Cerebellar nuclear complex (tissue), 1 donor: Measurements from ENCODE around the gene HEMK1.

Source experiments
- DNase-seq, 2 experiments: peaks; one replicate each; lab custom pipeline; 2025; lab: John Stamatoyannopoulos, UW

HEMK1 gene

DNA sequence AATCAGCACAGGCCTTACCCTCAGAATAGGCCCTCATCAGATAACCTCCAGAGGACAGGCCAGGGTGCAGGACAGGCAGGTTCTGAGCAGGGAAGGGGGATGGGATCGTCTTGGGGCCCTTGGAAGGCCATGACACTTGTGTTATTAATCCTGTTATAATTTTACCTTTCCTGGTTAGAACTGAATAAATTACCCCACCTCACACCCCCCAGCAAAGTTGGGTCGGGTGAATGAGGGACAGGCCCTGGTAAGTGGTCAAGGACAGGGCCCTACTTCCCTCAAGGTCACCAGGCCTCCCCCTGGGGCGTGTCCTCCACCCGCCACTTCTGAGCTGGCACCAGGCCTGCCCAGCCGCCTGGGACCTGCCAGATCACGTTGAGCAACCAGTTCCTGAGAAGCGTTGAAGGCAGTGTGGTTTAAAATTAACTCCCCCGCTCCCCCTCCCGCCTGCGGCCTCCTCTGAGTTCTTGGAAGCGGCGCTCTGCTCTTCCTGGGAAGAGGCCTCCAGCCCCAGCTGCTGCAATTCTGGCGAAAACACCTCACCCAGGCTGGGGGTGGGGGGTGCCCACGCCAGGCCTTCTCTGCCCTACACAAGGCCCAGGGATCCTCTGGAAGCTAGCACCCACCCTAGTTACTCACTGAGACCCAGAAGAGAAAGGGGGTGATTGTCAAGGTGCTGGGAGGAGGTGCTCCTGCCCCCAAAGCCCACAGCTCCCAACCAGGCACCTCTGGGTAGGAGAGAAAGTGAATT is 31.7 kb downstream of the HEMK1 start:
- peak; percentile 33 to 46 for DNase-seq

DNA sequence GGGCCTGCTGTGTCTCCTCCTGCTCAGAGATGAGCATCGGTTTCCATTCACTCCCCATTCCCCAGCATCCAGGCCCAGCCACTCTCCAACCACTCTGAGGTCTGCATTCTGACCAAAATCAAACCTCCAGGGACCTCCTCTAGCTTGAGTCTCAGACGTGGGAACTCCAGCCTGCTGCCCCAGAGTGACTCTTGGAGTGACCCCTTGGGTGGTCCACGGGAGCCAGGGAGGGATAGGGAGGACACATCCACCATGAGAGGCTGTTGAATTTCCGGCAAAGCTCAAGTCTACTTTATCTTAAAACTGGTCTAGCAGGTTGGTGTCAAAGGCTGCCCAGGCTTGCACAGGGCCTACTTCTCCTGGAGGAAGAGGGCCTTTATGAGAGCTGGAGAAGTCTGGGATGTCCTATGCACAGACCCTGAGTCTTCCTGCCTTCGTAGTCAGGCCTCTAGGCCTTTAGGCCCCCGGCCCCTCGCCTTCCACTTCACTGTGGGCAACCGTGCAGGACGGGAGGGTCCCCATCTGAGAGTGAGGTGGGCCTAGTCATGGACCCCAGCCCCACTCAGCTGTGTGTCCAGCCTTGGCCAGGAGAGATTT is 33.4 kb downstream of the HEMK1 start:
- no peak for DNase-seq

DNA sequence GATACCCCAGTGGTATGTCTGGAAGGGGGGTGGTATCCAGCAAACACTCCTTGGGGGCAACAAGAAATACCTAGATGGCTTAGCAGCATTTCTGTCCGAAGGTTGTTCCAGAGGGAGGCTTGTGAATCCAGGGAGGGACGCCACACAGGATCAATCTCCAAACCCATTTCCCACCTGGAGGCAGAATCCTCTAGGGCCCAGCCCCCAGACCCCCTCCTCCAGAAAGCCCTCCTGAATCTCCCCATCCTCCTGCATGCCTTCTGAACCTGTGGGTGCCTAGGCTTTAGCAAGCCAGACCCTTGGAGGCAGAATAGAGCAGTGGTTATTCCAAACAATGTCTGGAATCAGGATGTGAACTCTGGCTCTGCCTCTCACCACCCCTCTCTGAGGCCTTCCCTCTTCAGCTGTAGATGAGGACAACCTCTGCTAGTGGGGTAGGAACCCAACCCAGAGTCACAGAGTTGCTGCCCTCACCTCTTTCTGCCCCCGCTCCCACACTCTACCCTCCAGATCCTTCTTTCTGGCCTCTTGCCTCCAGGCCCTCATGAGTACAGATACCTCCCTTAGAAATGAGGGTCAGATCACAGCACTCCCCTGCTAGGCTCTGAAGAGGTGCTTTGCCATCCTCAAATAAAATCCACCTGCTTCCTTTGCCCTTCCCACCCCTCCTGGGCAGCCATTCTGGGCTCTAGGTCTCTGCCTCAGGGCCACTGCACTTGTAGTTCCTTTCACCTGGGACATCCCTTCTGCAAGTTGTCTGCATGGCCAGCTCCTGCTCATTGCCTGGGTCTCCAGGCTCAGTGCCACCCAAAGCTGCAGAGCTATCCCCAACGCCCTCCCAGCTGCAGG is 34.2 kb downstream of the HEMK1 start:
- no peak for DNase-seq

DNA sequence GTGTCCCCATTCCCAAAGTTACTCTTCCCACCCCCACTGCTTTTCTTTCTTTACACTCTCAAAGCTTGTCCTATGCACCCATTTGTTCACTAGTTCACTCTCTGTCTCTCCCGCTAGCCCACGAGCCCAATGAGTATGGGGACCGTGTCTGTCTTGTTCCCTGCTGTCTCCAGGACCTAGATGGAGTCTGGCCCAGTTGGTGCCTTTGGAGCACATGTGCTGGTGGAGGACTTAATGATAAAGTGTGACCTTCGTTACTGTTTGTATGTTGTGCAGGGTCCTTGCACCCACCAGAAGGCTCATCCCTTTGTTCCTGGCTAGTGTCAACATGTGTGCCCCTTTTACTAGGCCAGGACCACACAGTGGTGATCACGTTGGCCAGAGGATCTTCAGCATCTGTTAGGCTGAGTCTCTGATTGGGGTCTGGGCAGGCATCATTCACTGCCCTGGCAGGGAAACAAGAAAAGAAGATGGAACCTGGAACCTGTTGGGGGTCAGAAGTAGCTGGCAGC is 34.8 kb downstream of the HEMK1 start:
- DNase-seq: no peak

DNA sequence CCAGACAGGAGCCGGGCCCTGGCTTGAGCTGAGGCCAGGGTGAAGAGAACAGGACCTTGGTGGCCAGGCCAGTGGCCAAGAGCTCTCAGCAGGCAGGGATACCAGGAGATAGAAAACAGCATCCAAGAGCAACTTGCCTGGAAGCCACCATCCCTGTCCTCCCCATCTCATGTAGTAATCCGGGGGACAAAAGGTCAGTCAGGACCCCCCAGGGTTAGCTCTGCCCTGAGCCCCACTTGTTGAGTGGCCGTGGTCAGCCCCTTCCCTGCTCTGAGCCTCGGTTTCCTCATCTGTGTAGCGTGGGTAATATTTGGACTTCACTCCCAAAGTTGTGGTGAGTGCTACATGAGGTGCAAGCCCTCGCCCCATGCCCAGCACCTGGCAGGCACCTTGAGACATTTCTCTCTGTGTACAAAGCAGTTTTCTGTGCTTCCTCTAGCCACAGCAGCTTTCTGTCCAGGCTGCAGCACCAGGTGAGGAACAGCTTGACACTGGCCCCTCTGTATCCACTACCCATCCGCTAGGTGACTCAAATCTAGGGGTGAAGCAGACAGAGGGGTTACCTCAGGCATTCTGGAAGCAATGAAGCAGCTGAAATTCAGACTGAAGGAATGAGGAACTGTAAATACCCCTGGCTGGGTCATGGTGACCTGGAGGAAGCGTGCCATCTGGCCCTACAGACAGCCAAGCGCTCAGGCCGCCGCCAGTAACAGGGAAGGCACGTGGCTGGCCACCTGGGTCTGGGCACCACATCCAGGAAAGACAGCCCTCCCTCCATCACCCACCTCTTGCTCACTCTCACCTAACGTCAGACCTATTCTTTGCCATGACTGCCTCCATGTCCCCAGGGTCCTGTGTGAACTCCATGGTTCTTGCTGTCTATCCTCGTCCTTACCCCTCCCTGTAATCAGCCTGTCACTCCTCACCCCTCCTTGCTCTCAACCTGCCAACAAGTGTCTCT is 35.6 kb downstream of the HEMK1 start:
- peak; percentile 76 to 81 for DNase-seq

DNA sequence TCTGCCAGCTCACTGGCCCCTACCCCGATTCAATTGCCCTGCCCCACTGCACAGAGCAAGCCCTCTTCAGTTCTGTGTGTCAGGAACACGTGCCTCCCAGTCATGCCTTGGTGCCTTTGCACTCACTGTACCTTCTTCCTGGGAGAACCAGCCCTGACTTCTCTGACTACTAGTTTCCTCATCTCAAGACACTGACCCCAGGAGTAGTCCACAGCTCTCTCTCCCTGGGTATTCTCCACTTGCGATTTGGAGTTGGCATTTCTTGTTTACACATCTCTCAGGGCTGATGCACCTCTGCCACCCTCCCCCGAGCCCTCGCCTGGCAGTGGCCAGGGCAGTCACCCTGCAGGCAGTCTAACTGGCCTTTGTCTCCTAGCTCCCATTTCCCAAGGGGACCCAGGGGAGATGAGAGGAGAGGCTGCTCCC is 36.6 kb downstream of the HEMK1 start:
- no peak for DNase-seq

DNA sequence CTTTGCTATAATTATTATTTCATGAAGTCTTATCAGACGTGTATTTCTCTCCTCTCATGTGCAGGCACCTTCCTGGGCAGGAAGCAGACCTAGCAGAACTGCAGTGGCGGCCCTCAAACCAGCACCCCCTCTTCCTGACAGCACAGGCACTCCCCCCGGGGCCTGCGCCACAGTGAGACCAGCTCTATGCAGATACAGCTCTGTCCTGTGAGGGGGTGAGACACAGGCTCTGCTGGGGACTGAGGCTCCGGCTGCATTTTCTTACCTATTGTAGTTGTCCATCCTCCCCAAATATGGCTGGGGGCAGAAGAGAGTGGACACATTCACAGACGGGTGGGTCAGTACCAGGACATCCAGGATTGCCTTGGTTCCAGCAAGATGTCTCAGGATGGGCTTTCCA is 37.3 kb downstream of the HEMK1 start:
- no peak for DNase-seq

DNA sequence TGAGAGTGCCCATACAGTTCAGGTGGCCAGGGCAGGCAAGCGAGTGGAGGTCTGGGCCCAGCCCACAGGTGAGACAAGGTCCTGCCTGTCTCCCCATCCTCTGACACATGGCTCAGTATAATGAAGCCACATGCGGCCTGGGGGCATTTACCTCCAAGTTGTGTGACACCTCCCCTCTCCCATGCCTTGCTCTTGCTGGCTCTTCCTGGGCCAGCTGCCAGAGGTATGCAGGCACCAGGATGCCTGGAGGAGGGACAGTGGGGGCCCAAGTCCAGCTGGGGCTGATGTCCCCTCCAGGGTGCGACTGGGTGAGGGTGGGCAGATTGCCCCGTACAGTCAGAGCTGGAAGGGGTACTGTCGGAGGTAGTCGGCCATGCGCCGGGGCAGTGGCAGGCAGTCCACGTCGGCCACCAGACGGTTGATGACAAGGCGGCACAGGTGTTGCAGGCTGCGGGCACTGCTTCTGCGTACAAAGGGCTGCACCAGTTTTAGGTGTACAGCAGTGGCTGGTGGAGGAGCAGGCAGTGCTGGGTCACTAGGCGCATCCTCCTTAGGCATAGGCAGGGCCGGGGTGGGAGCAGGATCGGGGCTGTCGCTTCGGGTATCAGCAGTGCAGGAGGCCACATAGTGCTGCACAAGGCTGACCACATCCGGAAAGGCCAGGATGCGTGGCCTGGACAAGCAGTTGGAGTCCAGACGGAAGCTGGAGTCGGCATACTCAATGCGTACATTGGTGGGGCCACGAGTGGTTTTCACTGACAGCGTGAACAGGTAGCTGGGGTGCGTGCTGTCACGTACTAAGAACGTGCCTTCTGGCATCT is 38.2 kb downstream of the HEMK1 start:
- DNase-seq: no peak

DNA sequence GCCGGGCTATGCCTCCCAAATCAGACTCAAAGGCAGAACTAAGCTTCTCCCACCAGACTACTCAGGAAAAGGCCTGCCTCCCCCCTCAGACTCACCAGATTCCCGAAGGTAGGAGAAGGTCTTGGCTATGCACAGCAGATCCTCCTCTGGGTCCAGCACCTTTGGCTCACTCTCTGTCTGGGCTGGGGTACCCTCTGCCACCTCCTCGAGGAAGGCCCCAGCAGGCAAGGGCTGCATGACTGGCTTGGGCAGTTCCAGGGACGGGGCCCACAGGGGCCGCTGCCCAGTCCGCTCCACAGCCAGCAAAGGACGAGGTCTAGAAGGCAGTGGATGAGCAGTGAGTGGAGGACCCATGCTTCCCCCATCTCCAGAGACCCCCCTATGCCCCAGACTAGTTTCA is 39.0 kb downstream of the HEMK1 start:
- no peak for DNase-seq

DNA sequence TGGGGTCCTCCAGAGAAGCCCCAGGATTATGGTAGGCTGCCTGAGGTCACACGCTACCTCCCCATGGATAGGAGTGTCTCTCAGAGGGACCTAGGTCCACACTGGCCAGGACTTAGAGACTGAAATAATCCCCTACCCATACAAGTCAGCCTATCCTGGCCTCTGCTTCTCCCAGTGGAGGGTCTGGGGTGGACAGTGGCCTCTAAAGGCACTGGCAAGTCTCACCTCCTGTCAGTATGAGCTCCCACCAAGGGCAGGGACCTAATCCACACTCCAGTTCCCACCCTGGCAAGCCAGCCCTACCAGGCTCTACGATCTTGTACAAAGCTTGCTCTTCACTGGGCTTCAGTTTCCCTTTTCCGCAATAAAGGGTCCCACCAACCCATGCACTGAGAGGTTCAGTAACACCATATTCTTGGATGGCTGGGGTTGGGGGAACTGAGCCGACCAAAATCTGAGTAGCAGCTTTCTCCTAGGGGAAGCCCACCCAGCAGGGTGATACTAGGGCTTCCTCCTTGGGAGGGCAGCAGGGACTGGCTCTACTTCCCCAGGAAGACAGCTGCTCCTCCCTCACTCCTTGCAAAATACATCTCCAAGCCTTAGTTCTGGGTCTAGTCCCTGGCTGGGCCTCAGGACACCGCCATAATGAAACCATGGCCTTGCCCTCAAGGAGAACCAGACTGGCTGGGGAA is 39.9 kb downstream of the HEMK1 start:
- no peak for DNase-seq

DNA sequence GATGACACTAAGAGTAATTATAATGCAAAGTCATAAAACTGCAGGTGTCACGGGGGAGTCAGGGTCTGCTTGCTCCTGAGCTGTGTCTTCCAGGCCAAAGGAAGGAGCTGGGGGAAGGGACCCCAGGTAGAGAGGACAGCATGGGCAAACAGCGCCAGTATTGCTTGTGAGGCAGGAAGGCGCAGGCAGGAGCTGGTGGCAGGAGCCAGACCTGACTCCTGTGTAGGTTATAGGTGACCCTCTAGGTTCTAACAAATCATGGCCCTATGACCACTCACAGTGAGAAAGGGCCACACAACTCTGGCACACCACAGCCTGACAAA is 40.4 kb downstream of the HEMK1 start:
- DNase-seq: no peak

DNA sequence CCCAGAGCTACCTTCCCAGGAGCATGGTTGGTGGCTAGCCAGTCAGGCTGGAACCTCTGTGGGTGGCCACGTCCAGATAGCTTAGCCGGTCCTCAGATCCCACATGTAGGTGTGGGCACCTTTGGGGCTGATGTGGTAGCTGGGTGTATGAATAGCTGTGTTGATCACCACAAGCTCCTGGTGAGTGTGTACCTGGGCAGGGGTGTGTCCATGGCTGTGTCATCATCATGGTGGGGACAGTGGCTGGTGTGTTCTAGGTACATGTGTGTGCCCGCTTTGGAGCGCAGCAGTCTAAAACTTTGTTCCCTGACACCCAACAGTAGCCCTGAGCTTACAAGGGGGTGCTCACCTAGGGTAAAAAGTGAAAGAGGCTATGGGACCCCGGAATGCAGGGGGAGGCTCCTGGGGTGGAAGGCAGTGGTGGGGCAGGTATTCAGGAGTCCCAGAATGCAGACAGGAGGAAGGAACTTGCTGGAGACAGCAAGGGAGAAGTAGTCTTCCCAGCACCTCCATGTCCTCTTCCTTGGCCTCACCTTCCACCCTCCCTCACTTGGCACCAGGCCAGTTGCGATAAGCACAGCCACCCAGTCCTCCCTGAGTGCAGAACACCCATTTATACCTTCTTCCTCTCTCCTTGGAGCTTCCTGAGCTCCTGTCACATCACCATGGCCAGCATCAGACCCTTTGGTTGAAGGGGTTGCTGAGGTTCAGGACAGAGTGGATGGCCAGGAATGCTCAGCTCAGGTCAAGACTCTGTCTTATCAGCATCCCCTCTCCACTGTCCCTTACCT is 41.1 kb downstream of the HEMK1 start:
- DNase-seq: no peak

DNA sequence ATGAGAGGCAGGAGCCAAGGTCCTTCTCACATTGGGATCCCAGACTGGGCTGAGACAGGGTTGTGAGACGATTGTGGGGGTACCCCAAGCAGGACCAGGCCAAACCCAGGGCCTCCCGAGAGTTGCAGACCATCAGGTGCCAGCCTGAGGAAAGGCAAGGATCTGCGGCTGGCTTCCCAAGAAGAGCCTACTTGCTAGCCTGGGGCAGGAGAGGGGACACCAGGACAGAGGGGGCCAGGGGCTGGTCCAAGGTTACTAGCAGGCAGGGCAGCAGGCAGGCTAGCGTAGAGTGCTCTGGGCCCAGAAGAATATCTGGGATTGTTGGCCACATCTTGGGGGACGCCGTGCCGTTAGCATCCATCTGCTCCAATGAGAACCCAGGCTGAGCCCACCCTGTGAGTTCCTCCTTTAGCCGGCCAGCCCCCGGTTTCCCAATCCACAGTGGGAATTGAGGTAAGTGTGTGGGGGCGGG is 41.7 kb downstream of the HEMK1 start:
- no peak for DNase-seq

DNA sequence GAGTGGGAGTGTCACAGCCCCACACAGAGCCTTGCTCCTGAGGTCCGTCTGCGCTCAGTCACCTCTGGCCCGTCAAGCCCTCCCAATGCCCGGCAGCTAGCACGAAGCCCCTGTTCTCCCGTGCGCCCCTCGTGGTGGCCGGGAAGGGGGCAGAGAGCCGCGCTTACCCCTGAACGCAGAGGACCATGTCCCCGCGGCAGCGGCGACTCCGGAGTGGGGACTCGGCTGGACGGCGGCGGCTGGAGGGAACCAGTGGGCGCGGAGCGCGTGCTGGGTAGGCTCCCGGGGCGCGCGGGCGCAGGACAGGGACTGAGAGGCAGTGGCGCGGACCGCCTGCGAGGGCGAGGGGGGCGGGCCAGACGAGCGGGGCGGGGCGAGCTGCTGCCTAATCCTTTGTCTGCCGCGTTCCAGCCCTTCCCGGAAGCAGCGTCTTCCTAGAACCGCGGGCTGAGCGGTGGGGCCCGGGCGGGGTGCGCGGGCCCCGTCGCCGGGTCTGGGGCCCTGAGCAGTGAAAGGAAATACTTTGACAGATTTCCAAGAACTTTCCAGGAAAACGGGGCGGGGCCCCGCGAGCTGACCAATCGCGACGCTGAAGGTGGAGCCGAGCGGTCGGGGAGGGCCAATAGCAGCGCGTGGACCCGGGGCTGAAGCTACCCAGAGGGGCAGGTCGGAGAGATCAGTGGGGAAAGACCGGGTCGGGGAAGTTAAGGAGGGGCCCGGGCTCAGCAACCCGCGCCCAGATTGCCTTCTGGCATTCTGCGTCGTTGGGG is 42.3 kb downstream of the HEMK1 start, which contains the start of gene CISH:
CISH (minus strand) TSS at position 311 of the 770 bp plus-strand sequence; CDS start at position 187, 124 bp downstream.
- DNase-seq: peak in 1 of 2 experiments; percentile 27

DNA sequence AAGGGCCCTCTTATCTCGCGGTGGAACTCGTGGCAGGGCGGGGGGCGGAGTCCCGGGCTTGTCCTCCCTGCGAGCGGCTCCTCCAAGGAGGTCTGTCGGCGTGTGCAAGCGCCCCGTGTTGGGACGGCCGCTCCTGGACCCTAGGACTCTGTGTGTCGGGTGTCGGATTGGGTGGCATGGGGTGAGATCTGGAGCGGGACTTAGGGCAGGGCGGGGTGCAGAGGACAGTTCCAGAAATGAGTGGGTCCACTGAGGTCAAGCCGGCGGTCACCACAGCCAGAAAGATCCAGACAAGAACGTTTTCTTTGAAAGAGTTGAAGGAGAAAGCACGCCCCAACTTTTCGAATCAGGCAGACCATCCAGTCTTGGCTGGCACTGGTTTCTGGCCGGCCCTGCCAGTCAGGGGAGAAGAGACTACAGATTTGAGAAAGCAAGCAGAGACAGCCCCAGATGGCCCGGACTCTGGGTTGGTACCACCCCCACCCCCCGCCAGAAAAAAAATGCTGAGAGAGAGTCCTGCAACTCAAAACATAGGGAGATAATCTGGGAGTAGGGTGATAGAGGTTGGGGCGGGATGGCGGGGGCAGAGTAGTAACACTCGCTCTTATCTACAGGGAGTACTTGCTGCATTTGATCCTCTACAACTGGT is 43.0 kb downstream of the HEMK1 start:
- no peak for DNase-seq

DNA sequence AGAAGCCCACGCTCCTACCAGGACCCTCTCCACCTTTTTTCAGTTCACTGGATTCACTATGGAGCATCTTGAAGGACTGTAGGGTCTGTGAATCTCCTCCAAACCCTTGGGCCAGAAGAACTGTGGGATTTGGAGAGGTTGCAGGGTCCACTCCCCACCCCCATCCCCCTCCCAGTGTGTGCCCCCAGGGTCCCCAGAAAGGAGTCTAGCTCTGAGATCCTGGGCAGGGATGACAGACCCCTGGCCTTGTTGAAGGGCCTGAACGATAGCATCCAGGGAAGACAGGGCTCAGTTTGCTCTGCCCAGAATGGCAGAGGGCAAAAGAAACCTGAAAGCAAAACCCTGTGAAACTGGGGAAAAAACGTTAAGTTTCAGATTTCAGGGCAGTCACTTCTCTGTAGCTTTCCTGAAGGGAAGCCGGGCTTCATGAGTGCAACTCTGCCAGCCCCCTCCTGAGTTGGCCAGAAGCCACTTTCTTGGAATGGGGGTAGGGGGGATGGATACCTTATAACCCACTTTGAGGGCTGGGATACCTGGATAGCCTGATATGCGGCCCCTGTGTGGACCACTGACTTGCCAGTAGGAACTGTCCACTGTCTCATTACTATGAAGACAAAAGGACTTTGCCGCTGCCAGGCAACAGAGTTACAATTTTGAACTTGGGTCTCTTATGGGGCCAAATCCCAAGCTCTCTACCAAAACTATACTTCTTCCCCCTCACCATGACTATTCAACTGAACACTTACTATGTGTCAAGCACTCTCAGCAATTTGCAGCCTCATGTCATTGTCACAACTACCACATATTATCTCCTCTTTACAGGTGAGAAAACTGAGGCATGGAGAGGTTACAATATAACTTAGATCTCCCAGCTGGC is 43.9 kb downstream of the HEMK1 start:
- no peak for DNase-seq

DNA sequence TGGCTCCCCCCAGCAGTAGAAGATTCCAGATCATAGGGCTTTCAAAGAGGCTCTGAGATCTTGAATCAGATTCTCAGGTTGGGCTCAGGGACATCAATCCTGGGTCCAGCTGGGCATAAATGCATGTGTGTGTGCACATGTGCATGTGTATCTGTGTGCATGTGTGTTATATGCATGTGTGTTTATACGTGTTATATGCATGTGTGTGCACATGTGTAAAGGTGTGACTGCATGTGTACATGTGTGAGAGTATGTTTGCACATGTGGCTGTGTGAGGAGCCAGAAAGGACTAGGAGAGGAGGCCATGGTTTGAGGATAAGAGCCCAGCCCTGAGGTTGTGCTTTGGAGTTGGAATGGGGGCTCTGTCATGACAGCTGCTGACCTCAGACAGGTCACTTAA is 45.9 kb downstream of the HEMK1 start:
- no peak for DNase-seq
